OCI-LY7 (cell line): Measurements from ENCODE around the gene CHMP1A.

ENCODE experiments used
- EZH2phosphoT487 ChIP-seq: fragments of 200-600 bp; sonication (generic); IDR thresholded peaks from 2 replicates; pipeline ENCODE4 v1.6.1; 2018; ENCODE audit warnings: low read depth, borderline replicate concordance, mild to moderate bottlenecking, mixed run types, antibody characterized with exemption, low read length, moderate library complexity, mixed read lengths
- TF ChIP-seq, protein P1 (sequence below): fragments of 200-600 bp; sonication (generic); conservative IDR thresholded peaks from 2 replicates; pipeline ENCODE4 v1.5.1; 2014; ENCODE audit warnings: mild to moderate bottlenecking, antibody characterized with exemption, low read length, moderate library complexity, mixed read lengths

DNA sequence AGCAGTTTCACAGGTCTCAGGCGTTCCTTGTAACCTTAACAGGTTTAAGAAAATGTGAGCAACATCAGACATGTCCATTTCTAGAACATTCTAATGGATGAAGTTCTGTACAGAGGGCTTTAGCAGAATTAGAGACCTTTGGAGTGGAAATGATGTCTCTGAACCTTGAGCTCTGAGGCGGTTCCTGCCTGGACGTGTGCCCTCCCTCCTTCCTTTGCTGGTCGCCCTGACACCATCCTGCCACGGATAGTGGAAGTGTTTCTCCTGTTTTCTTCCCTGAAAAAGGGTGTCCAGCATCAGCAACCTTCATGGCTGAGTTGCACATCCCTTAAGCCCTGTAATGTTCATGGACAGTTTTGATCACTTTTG, 11.3 kb upstream of the CHMP1A start:
- TF ChIP-seq, protein P1, sequence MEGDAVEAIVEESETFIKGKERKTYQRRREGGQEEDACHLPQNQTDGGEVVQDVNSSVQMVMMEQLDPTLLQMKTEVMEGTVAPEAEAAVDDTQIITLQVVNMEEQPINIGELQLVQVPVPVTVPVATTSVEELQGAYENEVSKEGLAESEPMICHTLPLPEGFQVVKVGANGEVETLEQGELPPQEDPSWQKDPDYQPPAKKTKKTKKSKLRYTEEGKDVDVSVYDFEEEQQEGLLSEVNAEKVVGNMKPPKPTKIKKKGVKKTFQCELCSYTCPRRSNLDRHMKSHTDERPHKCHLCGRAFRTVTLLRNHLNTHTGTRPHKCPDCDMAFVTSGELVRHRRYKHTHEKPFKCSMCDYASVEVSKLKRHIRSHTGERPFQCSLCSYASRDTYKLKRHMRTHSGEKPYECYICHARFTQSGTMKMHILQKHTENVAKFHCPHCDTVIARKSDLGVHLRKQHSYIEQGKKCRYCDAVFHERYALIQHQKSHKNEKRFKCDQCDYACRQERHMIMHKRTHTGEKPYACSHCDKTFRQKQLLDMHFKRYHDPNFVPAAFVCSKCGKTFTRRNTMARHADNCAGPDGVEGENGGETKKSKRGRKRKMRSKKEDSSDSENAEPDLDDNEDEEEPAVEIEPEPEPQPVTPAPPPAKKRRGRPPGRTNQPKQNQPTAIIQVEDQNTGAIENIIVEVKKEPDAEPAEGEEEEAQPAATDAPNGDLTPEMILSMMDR, result no peak
- TF ChIP-seq EZH2phosphoT487, result no peak
